GM21423 (cell line): ENCODE data around the gene MCTP2.

Experiments used
- ATAC-seq: cut with Tn5 transposase; IDR thresholded peaks from one replicate; pipeline ENCODE4 v1.9.1; 2021; ENCODE audit warnings: mild to moderate bottlenecking, moderate library complexity; ENCODE audit not compliant: unreplicated experiment

MCTP2 gene, protein sequence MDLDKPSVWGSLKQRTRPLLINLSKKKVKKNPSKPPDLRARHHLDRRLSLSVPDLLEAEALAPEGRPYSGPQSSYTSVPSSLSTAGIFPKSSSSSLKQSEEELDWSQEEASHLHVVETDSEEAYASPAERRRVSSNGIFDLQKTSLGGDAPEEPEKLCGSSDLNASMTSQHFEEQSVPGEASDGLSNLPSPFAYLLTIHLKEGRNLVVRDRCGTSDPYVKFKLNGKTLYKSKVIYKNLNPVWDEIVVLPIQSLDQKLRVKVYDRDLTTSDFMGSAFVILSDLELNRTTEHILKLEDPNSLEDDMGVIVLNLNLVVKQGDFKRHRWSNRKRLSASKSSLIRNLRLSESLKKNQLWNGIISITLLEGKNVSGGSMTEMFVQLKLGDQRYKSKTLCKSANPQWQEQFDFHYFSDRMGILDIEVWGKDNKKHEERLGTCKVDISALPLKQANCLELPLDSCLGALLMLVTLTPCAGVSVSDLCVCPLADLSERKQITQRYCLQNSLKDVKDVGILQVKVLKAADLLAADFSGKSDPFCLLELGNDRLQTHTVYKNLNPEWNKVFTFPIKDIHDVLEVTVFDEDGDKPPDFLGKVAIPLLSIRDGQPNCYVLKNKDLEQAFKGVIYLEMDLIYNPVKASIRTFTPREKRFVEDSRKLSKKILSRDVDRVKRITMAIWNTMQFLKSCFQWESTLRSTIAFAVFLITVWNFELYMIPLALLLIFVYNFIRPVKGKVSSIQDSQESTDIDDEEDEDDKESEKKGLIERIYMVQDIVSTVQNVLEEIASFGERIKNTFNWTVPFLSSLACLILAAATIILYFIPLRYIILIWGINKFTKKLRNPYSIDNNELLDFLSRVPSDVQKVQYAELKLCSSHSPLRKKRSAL

DNA sequence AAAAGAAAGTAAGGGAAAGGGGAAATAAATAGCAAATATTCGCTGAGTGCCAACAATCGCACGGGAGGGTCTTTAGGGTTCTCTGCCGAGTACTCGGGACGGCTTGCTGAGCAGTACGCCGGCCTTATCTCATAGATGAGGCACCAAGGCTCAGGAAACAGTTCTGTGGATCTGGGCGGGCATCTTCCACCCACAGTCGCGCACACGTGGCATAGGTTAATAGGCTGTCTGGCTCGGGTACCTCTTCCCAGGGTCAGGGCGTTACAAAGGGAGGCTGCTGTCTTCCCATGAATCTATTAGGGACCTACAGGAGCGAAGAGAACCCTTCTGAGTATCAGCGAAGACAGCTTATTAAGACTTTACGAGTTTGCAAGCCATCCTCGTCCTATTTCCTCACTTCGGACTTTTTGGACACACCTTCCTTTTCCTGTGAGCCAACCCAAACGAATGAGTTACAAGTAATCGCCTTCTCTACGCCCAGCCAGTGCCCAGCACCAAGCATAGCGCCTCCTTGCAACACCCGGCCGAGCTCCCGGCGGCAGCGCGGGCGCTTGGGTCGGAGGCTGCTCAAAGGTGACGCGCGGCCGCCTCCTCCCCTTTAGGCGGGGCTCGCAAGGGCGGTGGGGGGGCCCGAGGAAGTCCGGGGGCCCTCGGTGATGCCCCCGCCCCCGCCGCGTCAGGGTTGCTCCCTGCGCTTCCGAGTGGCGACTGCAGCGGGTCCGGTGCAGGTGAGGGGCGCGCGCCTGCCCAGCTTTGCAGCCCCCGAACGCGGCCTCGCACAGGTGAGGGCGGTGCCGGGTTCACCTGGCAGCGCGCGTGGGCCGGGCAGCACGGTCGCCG, at the start of gene MCTP2:
MCTP2 (plus strand) TSS at position 679 of the 840 bp plus-strand sequence. CDS start 66,705 bp downstream, outside the sequence.
- ATAC-seq: peak; percentile 68

DNA sequence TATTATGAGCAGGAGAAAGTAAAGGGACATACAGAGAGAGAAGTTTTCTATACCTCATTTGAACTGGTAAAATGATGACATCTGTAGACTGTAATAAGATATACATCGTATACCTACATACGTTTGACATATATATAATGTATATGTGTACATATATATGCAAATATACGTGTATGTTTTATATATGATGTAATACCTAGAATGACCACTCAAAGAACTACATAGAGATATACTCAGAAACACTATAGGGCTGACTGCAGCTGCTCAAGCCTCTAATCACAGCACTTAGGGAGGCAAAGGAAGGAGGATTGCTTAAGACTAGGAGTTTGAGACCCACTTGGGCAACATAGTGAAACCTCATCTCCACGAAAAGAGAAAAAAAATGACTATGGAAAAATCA, 48.5 kb upstream of the MCTP2 start:
- no peak for ATAC-seq

DNA sequence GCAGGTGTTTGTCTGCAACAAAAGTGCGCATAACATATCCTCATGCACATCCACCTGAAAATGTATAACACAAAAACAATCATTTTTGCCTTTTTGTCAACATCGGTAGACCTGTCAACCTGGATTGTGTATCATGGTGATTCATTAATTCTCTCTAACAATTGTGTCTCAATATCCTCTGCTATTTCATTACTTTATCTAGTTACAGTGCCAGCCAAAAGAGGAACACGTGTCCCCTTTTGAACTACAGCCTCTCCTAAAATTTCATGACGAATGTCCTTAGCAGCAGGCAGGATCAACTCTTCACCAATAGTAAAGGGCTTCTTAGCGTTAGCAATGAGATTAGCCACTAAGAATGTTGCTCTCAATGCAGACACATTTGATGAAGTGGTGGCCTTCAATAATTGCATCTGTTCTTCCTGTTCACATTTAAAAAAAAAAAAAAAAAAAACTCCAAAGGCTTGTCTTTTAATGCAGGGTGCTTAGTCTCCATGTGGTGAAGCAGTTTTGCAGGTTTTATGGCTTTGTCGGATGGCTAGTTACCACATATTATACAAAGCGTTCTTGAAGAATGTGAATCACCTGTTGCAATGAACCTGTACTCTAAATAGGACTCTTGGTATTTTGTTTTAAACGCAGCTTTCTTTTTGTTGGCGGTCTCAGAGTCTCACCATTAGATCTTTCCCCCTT, 45.7 kb upstream of the MCTP2 start:
- no peak for ATAC-seq

DNA sequence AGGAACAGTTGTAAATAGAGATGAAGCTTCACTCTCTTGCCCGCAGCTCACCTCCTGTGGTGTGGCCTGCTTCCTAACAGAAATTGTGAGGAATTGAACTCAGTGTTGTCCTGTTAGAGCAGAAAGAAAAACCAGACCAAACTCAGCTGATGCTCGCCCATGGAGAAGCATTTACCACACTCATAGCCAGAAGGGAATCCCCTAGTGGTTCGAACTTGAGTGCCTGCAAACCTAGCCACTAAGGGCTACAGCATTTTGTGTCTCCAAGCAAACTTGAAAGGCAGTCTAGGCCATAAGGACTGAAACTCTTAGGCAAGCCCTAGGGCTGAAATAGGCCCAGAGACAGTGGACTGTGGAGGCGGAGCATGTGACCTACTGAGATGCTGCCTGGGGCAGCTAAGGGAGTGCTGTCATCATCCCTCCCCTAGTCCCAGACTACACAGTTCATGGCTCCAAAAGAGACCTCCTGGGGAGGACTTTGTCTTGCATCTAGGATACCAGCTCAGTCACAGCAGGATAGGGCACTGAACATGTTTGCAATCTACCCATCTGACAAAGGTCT, 44.5 kb upstream of the MCTP2 start:
- no peak for ATAC-seq

DNA sequence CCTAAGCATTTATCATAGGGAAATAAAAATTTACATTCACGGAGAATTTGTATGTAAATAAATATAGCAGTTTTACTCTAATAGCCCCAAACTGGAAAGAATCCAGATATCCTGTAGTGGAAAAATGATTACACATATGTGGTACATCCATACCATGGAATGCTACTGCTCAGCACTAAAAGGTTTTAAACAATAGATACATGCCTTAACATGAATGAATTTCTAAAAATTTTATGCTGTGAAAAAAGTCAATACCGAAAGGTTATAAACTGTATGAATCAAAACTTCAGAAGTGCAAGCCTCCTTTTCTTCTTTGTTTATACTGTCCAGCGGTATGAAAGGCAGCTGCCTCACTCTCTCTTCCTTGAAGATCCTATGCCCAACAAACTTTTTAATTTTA, 37.5 kb upstream of the MCTP2 start:
- ATAC-seq: no peak

DNA sequence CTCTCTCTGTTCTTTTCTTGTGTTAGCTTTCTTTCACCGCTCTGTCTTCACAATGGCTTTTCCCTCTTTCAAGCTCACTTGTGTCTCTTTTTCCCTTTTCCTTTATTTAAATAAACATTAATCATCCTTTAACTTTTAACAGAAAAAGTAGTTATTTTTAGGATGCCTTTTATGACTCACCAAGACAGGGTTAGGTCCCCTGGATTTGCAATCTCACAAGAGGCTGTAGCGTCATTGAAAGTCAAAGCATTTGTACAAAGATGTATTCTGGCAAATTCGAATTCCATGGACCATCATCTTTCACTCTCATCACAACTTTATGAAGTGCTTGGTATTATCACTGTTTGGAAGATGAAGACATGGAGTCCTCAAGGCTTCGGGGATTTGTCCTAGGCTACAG, 34.8 kb upstream of the MCTP2 start:
- ATAC-seq: no peak

DNA sequence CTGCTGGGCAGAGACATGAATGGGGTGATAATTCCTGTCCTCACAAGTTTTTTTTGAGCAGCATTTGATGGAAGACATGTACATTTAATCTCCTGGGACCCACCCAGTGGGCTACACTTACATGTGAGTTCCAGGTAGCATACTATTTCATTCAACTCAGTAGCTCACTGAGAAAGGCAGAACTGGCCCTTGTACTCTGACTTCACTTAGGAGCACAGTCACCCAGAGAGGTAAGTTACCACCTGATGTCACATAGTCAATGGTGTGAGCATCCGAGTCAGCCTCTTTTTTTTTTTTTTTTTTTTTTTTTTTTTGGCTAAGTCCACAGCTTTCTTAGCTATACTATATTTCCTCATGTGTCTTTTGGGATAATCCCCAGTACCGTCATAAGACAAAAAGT, 32.7 kb upstream of the MCTP2 start:
- no peak for ATAC-seq

DNA sequence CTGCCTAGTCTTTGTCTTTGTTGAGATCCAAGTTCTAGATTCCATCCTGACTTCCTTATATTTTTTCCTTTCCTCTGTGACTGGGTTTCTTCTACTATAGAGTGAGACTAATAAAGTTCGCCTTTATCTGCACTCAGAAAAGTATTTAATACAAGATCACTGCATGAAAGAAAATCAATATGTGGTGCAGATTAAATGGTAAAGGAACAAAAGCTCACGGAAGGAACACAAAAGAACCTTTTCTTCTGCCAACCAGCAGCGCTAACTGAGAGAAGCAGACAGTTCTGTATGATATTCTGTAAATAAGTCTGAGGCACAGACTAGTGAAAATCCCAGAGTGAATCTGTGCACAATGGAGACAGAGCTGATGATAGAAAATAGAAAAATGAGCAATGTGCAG, 31.6 kb upstream of the MCTP2 start:
- ATAC-seq: no peak

DNA sequence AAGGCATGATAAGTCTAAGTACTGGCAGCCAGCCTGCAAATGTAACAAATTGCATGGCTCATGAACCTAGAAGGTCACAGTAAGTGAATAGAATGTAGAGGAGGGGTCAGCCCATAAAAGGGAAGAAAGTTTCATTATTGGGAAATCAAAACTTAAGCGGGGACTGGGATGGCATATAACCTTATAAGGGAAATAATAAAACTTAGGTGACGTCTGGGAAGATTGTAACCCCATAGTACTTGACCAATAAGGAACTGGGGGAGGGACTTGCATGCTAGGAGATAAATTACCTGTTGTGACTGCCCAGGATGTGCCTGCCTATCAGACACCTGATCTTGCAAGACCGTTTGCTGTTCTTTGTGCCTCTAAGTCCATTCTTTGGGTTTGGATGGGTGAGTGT, 28.1 kb upstream of the MCTP2 start:
- ATAC-seq: no peak

DNA sequence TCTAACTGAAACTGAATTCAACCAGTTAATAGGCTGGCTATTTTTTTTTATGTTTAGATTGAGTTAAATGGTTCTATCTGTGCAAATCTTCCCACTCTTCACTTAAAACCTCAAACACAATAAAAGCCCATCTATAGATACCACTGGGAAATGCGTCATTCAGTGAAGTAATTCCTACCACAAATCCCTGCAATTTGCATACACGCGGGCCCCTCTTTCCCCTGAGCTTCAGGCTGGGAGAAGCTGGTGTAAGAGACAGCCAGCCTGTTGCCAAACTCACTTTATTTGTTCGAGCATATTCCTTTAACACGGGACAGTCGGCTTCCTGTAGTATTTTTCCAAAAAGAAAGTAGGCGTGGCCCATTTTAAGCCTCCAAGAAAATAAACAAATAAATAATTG, 26.0 kb upstream of the MCTP2 start:
- ATAC-seq: no peak

DNA sequence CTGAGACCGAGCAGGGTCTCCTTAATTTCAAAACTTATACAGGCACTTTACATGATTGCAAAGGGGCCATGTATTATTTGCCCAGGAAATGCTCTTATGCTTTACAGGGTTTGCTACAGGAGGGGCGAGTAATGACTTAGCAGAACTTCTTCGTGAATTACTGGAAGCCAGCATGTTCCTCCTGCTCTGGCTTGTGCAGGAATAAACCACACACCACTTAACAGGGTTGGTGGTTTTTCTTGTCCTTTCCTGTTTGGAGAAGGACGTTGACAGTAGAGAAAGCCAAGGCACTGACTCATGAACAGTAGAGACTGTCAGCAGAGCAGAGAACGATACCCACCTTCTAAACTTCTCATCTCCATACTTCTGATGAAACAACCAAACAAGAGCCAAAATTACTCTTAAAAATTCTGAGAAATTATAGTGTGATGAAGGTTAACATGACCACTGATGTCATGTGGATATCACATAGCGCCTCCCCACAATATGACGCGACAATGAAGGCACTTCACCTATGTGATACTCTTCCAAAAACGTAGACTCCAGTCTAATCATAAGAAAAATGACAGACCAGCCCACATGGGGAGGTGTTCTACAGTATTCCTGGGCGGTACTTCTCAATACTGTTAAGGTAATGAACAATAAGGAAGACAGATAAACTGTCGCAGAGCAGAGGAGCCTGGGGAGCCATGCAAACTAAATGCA, 24.7 kb upstream of the MCTP2 start:
- peak; percentile 50 for ATAC-seq

DNA sequence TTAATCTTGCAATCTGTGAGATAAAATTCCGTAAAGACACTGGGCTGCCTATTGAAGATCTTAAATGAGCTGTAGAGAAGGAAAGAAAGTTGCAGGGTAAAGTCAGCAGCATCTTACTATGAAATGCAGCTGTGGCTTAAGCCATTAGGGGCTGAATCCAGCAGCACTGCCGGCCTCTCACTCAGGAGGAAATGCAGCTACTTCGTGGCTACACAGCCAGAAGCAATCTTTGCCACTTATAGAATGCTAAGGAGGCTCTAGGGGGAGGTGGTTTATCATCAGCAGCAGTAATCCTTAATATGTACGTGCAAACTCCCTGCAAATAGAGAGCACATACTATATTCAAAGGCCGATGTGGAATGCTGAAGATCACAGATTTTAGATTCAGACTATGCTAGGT, 19.1 kb upstream of the MCTP2 start:
- ATAC-seq: no peak

DNA sequence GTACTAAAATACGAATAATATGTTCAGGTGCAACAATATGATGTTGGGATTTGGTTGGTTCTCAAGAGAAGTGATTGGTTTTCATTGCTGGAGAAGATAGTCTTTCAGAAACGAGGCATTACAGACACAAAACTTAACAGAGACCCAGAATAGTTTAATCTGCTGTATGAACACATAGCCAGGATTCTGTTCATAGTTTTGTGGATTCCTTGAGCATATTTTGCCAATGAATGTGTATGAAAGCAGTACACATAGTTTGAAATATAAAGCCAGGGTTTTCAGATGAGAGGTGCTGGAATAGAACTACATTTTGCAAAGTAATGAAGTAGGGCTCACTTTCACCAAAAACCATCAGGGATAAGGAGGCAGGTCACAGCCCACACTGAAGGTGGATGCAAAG, 5.7 kb upstream of the MCTP2 start:
- ATAC-seq: no peak

DNA sequence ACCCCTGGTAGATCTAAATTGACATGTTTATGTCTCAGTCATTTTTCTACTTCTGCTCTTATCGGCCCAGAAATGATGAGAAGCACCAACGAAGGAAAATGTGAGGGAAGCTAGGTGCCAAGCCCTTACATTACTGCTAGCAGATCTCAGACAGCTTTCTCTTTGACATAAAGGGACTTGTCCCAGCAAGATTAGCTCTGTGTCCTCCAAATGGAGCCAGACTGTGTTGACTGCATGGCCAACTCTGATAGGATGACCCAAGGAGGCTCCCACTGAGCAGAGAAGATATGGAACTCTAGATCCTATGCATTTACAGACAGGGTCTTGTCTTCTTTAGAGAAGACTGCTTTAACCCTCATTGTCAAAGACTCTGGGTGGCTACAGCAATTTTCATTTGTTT, 2.8 kb upstream of the MCTP2 start:
- ATAC-seq: no peak

DNA sequence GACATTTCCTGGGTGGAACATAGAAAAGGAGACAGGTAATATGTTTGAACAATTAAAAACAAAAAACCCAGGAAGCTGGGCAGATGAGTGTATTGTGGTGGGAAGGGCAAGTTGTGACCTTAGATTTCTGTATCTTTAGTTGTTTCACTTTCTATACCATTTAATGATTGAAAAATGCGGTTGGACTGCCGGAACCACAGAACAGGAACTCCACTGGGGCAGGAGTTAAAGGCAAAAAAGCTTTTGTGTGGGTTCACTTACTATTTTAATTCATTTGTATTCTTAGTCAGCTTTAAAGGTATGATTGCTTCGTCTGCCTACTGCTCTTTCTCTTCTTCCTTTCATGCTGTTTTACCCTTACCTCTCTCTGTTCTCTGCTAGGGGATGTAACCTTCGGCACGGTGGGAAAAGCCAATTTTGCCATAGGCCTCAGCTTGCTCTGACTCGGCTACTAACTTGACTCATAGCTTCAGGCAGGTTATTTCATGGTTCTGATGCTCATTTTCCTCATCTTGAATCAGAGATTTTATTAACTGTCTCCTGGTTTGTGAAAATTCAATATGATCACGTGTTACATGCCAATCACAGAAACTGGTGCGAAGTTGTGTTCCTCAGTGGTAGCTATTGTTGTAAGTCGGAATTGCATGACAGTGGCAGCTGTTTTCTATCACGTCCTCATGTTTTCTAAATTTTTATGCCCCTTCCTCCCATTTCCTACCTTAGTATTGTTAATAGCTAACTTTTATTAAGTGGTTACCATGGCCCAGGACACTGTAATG, 1.6 kb upstream of the MCTP2 start:
- ATAC-seq: peak; percentile 52

DNA sequence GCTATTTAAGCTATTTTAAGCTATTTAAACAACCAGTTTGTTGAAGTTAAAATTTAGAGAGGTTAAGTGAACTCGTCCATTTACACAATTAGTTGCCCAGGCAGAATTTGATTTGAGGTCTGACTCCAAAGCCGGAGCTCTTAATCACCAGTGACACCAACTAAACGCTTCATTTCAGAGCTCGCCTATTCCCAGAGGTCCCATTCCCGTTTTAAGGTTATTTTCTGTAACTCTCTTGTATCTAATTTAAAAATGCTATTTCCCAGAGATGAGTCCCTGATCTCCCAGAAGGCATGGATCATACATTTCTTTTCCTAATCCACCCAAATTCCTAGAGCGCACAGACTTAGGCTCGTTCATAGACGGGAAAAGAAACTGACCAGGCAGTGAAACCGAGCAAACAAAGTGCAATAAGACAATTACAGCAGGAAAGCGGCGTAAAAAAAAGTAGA, 904 bp upstream of the MCTP2 start:
- no peak for ATAC-seq

DNA sequence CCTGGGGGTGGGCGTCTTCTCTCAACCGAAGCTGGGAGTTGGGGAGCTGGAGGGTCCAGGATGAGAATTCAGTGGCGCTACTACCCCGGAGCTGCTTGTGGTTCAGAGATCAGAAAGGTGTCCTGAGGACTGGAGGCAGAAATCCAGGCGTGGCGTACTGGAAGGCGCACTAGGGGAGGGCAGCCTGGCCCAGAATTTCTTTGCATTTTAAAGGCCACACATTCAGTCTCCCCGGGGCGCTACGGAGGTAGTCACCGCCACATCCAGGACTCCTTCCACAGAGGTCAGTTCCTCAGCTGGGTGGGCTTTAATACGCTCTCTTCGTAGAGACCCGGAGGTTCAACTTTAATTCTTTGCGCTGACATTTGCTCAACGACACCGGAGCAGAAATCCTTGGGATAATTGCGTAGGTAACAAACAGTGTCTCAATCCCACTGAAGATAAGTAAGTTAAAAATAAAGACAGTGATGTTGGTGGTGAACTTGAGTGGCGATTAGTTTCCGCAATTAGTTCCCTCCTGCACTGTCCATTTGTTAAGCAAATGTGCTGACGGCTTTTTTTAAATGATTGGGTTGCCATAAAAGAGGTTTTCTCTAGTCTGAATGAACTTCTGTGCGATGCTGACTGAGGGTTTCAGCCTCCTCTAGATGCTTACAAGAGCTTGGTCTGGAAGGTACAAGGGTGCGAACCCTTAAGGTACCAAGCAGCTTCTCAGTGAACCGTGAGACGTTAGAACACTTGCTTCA, 535 bp downstream of the MCTP2 start:
- peak; percentile 15 for ATAC-seq

DNA sequence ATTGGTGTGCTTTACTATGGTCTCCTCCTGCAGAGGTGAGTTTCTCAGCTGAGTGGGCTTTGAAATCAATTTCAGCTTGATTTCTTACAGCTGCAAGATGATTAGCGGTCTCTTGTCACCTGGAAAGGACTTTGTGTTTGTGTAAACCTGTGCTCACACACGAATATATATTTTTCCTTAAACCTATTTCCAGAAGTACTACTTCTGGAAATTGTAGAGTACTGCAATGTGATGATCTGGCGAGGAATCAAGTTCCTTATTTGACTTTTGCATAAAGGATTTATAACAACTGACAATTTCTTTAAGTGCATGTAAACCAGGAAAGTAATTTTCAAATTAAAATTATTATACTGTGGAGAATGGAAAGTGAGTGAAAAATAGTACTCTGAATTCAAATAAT, 2.1 kb downstream of the MCTP2 start:
- ATAC-seq: no peak
